Gastrocnemius medialis (tissue), 4 donors: ENCODE results near the gene CAPRIN1. TPM values are rescaled to one million over a fixed set of nuclear protein-coding genes. Genes with fewer than 3 reads are reported as not detected.
"Not testable (repeated sequence)": the region's sequence is repeated elsewhere in the genome, so short reads cannot be mapped to it uniquely, and the experiment has no call there.

Experiments
- ATAC-seq, 2 donors: fragments of 150-250 bp; one replicate each; pipeline ENCODE4 v1.9.1; 2016
- DNase-seq, 2 donors: peaks; one replicate each; pipeline ENCODE4 v3.0.0-alpha.2; 2019
- H3K27ac ChIP-seq, 4 donors: fragments of 200-600 bp; sonication (generic); 1 replicate in 1 of 4; 2 replicates in 3 of 4; pipeline ENCODE4 v1.5.1; 2016 to 2018; ENCODE audit warnings: mild to moderate bottlenecking in 2 of 4, moderate library complexity in 1 of 4
- H3K27me3 ChIP-seq, 3 donors: fragments of 200-600 bp; sonication (generic) in 2 of 3; 1 replicate in 1 of 3; 2 replicates in 2 of 3; pipeline versions ENCODE4 v1.5.1 to v1.6.0; 2016 to 2019; ENCODE audit warnings: mild to moderate bottlenecking in 1 of 3, moderate library complexity in 1 of 3
- H3K36me3 ChIP-seq, 2 donors: fragments of 200-600 bp; sonication (generic) in 1 of 2; one replicate each; pipeline ENCODE4 v1.5.1; 2017 to 2018
- H3K4me1 ChIP-seq, 2 donors: fragments of 200-600 bp; sonication (generic) in 1 of 2; one replicate each; pipeline ENCODE4 v1.5.1; 2016 to 2017; ENCODE audit warnings: mild to moderate bottlenecking in 2 of 2
- H3K4me3 ChIP-seq, 4 donors: fragments of 200-600 bp; sonication (generic) in 3 of 4; 1 replicate in 1 of 4; 2 replicates in 3 of 4; pipeline ENCODE4 v1.5.1; 2016 to 2019; ENCODE audit warnings: mild to moderate bottlenecking in 2 of 4
- H3K9me3 ChIP-seq, 3 donors: fragments of 200-600 bp; sonication (generic) in 2 of 3; 1 replicate in 1 of 3; 2 replicates in 2 of 3; pipeline ENCODE4 v1.5.1; 2016 to 2019
- POLR2A ChIP-seq, 2 donors: fragments of 450-650 bp; IDR thresholded peaks; one replicate each; pipeline ENCODE4 v1.6.1; 2017; ENCODE audit warnings: antibody characterized with exemption in 2 of 2, mild to moderate bottlenecking in 2 of 2, moderate library complexity in 2 of 2
- in situ Hi-C, 4 donors: fragments of 200-750 bp; cut with MboI; loops; one replicate each; pipeline versions ENCODE4 v1.15.0 to v1.8.0; 2017; ENCODE audit warnings: low sequenced_read_pairs in 4 of 4
- intact Hi-C: fragments of 100-400 bp; cut with DNase I; formaldehyde crosslinking; loops from one replicate; pipeline ENCODE4 v1.15.1; 2023; ENCODE audit warnings: low total_unique reads
- total RNA-seq, 4 donors: library from RNA; depleted of rRNA; stranded (reverse); fragments of >200 nt; gene quantifications; one replicate each; pipeline versions ENCODE4 v1.1.0 to v1.2.3, GENCODE V29; 2016
- TF ChIP-seq, protein P1 (sequence below), 5 experiments: fragments of 450-650 bp in 3 of 5; fragments of 200-600 bp in 2 of 5; sonication (generic) in 2 of 5; IDR thresholded peaks in 4 of 5; conservative IDR thresholded peaks in 1 of 5; 1 replicate in 4 of 5; 2 replicates in 1 of 5; pipeline ENCODE4 v1.5.1; 2016 to 2019; ENCODE audit warnings: antibody characterized with exemption in 5 of 5, mild to moderate bottlenecking in 3 of 5, moderate library complexity in 3 of 5

CAPRIN1 gene
- total RNA-seq, 4 donors from 2014 or later: 70.9 to 82.2 (median 79.4) TPM

DNA sequence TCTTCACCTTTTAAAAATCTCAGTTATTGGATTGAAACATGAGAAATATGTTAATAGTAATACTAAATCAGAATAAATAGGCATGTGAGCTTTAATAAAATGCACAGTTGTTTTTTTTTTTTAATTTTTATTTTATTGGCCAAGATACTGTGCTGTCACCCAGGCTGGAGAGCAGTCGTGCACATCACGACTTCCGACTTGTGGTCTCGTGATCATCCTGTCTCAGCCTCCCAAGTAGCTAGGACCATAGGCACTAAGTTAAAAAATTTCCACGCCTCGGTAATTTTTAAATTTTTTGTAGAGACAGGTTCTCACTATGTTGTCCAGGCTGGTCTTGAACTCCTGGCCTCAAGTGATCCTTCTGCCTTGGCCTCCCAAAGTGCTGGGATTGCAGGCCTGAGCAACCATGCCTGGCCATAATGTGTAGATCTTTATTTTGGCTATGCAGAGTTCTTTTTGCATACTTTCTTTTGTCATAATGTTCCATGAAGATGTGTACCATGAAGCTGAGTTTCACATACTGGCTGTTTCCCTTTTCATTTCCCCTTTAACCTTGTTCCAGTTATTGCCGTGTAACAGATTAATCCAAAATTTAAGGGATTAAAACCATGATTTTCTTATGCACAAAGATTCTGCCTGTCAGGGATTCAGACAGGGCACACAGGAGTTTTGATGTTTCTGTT is 16.0 kb downstream of the CAPRIN1 start:
- peaks cover 0 to 9% of the 10 kb centered on the region in 2 donors for H3K36me3 ChIP-seq
- H3K27me3 ChIP-seq: no peaks in the 10 kb centered on the region
- TF ChIP-seq POLR2A (IDR thresholded peaks at IDR 0.05): no peak
- TF ChIP-seq, protein P1, sequence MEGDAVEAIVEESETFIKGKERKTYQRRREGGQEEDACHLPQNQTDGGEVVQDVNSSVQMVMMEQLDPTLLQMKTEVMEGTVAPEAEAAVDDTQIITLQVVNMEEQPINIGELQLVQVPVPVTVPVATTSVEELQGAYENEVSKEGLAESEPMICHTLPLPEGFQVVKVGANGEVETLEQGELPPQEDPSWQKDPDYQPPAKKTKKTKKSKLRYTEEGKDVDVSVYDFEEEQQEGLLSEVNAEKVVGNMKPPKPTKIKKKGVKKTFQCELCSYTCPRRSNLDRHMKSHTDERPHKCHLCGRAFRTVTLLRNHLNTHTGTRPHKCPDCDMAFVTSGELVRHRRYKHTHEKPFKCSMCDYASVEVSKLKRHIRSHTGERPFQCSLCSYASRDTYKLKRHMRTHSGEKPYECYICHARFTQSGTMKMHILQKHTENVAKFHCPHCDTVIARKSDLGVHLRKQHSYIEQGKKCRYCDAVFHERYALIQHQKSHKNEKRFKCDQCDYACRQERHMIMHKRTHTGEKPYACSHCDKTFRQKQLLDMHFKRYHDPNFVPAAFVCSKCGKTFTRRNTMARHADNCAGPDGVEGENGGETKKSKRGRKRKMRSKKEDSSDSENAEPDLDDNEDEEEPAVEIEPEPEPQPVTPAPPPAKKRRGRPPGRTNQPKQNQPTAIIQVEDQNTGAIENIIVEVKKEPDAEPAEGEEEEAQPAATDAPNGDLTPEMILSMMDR (IDR thresholded peaks at IDR 0.05 in 4 of 5, conservative IDR thresholded peaks at IDR 0.05 in 1 of 5): no peak
- no peak for DNase-seq
- ATAC-seq: no peak
- H3K27ac ChIP-seq: peak overlapping the region in 2 of 4 donors; percentile 3 to 24
- H3K4me1 ChIP-seq: peaks cover 39 to 45% of the 10 kb centered on the region in 2 donors
- no peaks in the 10 kb centered on the region for H3K9me3 ChIP-seq
- intact Hi-C loops: no loop called here
- no peak overlapping the region for H3K4me3 ChIP-seq
- in situ Hi-C loops: no loop called here

GRCh38 chr11:34068111-34068510 is 16.6 kb downstream of the CAPRIN1 start:
- in situ Hi-C loops (no loop called here), intact Hi-C loops (no loop called here)
- TF ChIP-seq, protein P1 (IDR thresholded peaks at IDR 0.05 in 4 of 5, conservative IDR thresholded peaks at IDR 0.05 in 1 of 5): no peak
- TF ChIP-seq POLR2A (IDR thresholded peaks at IDR 0.05): no peak
- Histone ChIP-seq H3K36me3 (peaks cover 0 to 15% of the 10 kb centered on the region in 2 donors), H3K27me3 (no peaks in the 10 kb centered on the region), H3K4me1 (peaks cover 39% of the 10 kb centered on the region in 2 donors), H3K27ac (peak overlapping the region in 2 of 4 donors; percentile 3 to 24), H3K4me3 (no peak overlapping the region), H3K9me3 (no peaks in the 10 kb centered on the region)
- DNase-seq (no peak), ATAC-seq (peak; percentile 47 to 51)

GRCh38 chr11:34071306-34071705 is 19.8 kb downstream of the CAPRIN1 start:
- intact Hi-C loops, H3K4me3 ChIP-seq, H3K27ac ChIP-seq, H3K27me3 ChIP-seq, DNase-seq, ATAC-seq, in situ Hi-C loops, H3K9me3 ChIP-seq: not testable (repeated sequence)
- Histone ChIP-seq H3K36me3 (peaks cover 0 to 19% of the 10 kb centered on the region in 2 donors), H3K4me1 (peaks cover 24 to 29% of the 10 kb centered on the region in 2 donors)

GRCh38 chr11:34072041-34072440 is 20.5 kb downstream of the CAPRIN1 start:
- in situ Hi-C loops: no loop called here

GRCh38 chr11:34072832-34073231 is 21.3 kb downstream of the CAPRIN1 start:
- H3K27me3 ChIP-seq: no peaks in the 10 kb centered on the region
- H3K36me3 ChIP-seq: peaks cover 0 to 28% of the 10 kb centered on the region in 2 donors
- ATAC-seq (no peak), DNase-seq (no peak)
- in situ Hi-C loops (no loop called here), intact Hi-C loops (loop anchor here (2.0 kb wide), 1 partner anchor 72 kb away; no protein-coding TSS in a partner anchor)
- H3K4me3 ChIP-seq: no peak overlapping the region
- H3K9me3 ChIP-seq: no peaks in the 10 kb centered on the region
- TF ChIP-seq POLR2A (IDR thresholded peaks at IDR 0.05): no peak
- TF ChIP-seq, protein P1 (IDR thresholded peaks at IDR 0.05 in 4 of 5, conservative IDR thresholded peaks at IDR 0.05 in 1 of 5): no peak
- H3K4me1 ChIP-seq: peaks cover 13 to 26% of the 10 kb centered on the region in 2 donors
- H3K27ac ChIP-seq: no peak overlapping the region

More at GRCh38 chr11:34072041-34072440, 20.5 kb downstream of the CAPRIN1 start:
- Histone ChIP-seq H3K4me1 (peaks cover 19 to 29% of the 10 kb centered on the region in 2 donors), H3K9me3 (no peaks in the 10 kb centered on the region), H3K36me3 (peaks cover 0 to 26% of the 10 kb centered on the region in 2 donors), H3K27me3 (no peaks in the 10 kb centered on the region), H3K4me3 (no peak overlapping the region), H3K27ac (no peak overlapping the region)
- no peak for TF ChIP-seq POLR2A (IDR thresholded peaks at IDR 0.05)
- intact Hi-C loops: loop anchor here (2.0 kb wide), 1 partner anchor 71 kb away; no protein-coding TSS in a partner anchor
- DNase-seq: no peak
- no peak for ATAC-seq
